ENCODE results near the gene PSMD9.
A peak's percentile ranks its signal among the peaks of the same experiment; 100 is the strongest.

Gene PSMD9

GRCh38 chr12:121953117-121953692 is 64.6 kb downstream of the PSMD9 start:
- no peak for DNase-seq
- Histone ChIP-seq H3K27me3 (ENCODE audit: insufficient read depth, low read depth, severe bottlenecking) (no peaks in the 10 kb centered on the region), H3K9me3 (ENCODE audit: severe bottlenecking) (no peaks in the 10 kb centered on the region), H3K27ac (no peak overlapping the region), H3K36me3 (no peaks in the 10 kb centered on the region), H3K4me3 (ENCODE audit: low read depth, low read length) (no peak overlapping the region)
- TF ChIP-seq CTCF (IDR thresholded peaks at IDR 0.05; ENCODE audit: low read depth, low read length) = no peak

GRCh38 chr12:121953695-121954094 is 65.1 kb downstream of the PSMD9 start:
- no peak for TF ChIP-seq CTCF (IDR thresholded peaks at IDR 0.05; ENCODE audit: low read depth, low read length)
- H3K36me3 ChIP-seq = no peaks in the 10 kb centered on the region
- DNase-seq = no peak
- H3K27ac ChIP-seq = no peak overlapping the region
- H3K4me3 ChIP-seq (ENCODE audit: low read depth, low read length) = no peak overlapping the region
- no peaks in the 10 kb centered on the region for H3K27me3 ChIP-seq (ENCODE audit: insufficient read depth, low read depth, severe bottlenecking)
- H3K9me3 ChIP-seq (ENCODE audit: severe bottlenecking) = no peaks in the 10 kb centered on the region

- peak; percentile 63 for TF ChIP-seq CTCF (IDR thresholded peaks at IDR 0.05; ENCODE audit: low read depth, low read length)
- no peak overlapping the region for H3K4me3 ChIP-seq (ENCODE audit: low read depth, low read length)
- no peaks in the 10 kb centered on the region for H3K36me3 ChIP-seq
- no peak for DNase-seq
- no peaks in the 10 kb centered on the region for H3K27me3 ChIP-seq (ENCODE audit: insufficient read depth, low read depth, severe bottlenecking)
- H3K9me3 ChIP-seq (ENCODE audit: severe bottlenecking) = no peaks in the 10 kb centered on the region
- no peak overlapping the region for H3K27ac ChIP-seq
Measured at GRCh38 chr12:121955258-121956237, 67.0 kb downstream of the PSMD9 start.

GRCh38 chr12:121957861-121958515 is 69.4 kb downstream of the PSMD9 start:
- no peak for DNase-seq
- Histone ChIP-seq H3K27me3 (ENCODE audit: insufficient read depth, low read depth, severe bottlenecking) (no peaks in the 10 kb centered on the region), H3K36me3 (no peaks in the 10 kb centered on the region), H3K9me3 (ENCODE audit: severe bottlenecking) (no peaks in the 10 kb centered on the region), H3K27ac (no peak overlapping the region), H3K4me3 (ENCODE audit: low read depth, low read length) (no peak overlapping the region)
- TF ChIP-seq CTCF (IDR thresholded peaks at IDR 0.05; ENCODE audit: low read depth, low read length) = no peak

DNA sequence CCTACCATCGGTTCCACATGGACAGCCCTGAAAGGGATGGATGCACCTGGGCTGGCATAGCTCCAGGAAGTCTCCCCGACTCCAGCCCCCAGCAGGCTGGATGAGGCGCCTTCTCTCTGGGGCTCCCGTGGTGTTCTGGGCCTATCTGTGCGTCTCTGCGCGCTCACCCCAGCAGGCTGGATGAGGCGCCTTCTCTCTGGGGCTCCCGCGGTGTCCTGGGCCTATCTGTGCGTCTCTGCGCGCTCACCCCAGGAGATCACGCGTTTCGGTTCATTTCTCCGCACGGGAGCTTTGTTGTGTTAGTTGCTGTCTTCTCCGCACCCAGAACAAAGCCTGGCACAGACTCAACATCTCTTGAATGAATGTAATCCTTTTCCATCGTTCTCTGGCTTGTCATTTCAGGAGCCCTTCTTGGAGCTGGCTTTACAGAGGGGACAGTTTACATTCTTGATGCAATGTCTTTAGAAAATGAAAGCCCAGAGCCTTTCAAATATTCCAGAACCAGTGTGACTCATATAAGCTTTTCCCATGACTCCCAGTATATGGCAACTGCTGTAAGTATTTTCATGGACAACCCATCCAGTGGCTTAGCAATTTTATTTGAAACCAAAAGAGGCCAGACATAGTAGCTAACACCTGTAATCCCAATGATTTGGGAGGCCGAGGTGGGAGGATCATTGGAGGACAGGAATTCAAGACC is 70.1 kb downstream of the PSMD9 start:
- no peaks in the 10 kb centered on the region for H3K9me3 ChIP-seq (ENCODE audit: severe bottlenecking)
- H3K36me3 ChIP-seq = no peaks in the 10 kb centered on the region
- H3K27me3 ChIP-seq (ENCODE audit: insufficient read depth, low read depth, severe bottlenecking) = no peaks in the 10 kb centered on the region
- TF ChIP-seq CTCF (IDR thresholded peaks at IDR 0.05; ENCODE audit: low read depth, low read length) = no peak
- no peak overlapping the region for H3K4me3 ChIP-seq (ENCODE audit: low read depth, low read length)
- no peak for DNase-seq
- no peak overlapping the region for H3K27ac ChIP-seq

All from WERI-Rb-1 (cell line).